CD4-positive, alpha-beta memory T cell (primary cell): ENCODE data around the gene RAB40C. TPM values are rescaled to one million over a fixed set of nuclear protein-coding genes. Genes with fewer than 3 reads are reported as not detected.

Experiments
- CTCF ChIA-PET: fragments of 350-600 bp; sonication (Branson Sonifier 250); formaldehyde crosslinking; loops from one replicate; lab custom pipeline; 2021; ENCODE audit warnings: inconsistent platforms; ENCODE audit not compliant: partially characterized antibody; lab: Charles Lee
- POLR2A ChIA-PET: fragments of 350-600 bp; sonication (Branson Sonifier 250); formaldehyde crosslinking; loops from one replicate; lab custom pipeline; 2021; ENCODE audit not compliant: partially characterized antibody; lab: Charles Lee
- DNase-seq, 5 donors: peaks; one replicate each; pipeline versions ENCODE4 v3.0.0 to v3.0.0-alpha.2; 2020 to 2022; ENCODE audit warnings: mixed read lengths in 1 of 5
- H3K27ac ChIP-seq: one replicate; pipeline ENCODE4 v1.7.0; 2013; ENCODE audit warnings: low read depth, low read length
- H3K27me3 ChIP-seq: 2 replicates; pipeline ENCODE4 v1.7.0; 2013; ENCODE audit warnings: mild to moderate bottlenecking, low read length, moderate library complexity; ENCODE audit not compliant: insufficient read depth
- H3K36me3 ChIP-seq: 2 replicates; pipeline ENCODE4 v1.7.0; 2013; ENCODE audit warnings: mild to moderate bottlenecking, low read length, moderate library complexity; ENCODE audit not compliant: insufficient read depth
- H3K4me1 ChIP-seq: 2 replicates; pipeline ENCODE4 v1.7.0; 2013; ENCODE audit warnings: mild to moderate bottlenecking, low read length, moderate library complexity; ENCODE audit not compliant: insufficient read depth
- H3K4me3 ChIP-seq, 2 donors: one replicate each; pipeline ENCODE4 v1.7.0; 2013; ENCODE audit warnings: low read length in 2 of 2, mild to moderate bottlenecking in 1 of 2
- H3K9me3 ChIP-seq, 2 donors: one replicate each; pipeline ENCODE4 v1.7.0; 2013; ENCODE audit warnings: low read length in 2 of 2, control low read depth in 1 of 2; ENCODE audit not compliant: control insufficient read depth in 1 of 2
- H3K27ac Mint-ChIP-seq, 7 donors: one replicate each; pipeline ENCODE4 v1.8.0; 2020 to 2021; ENCODE audit warnings: mixed read lengths in 7 of 7, mild to moderate bottlenecking in 6 of 7, inconsistent platforms in 3 of 7, moderate library complexity in 3 of 7
- H3K27me3 Mint-ChIP-seq, 2 donors: one replicate each; pipeline ENCODE4 v1.8.0; 2020 to 2021; ENCODE audit warnings: mixed read lengths in 2 of 2
- H3K36me3 Mint-ChIP-seq, 2 donors: one replicate each; pipeline ENCODE4 v1.8.0; 2020 to 2021; ENCODE audit warnings: mixed read lengths in 2 of 2, inconsistent platforms in 1 of 2, mild to moderate bottlenecking in 1 of 2
- H3K4me1 Mint-ChIP-seq, 4 donors: one replicate each; pipeline ENCODE4 v1.8.0; 2020 to 2021; ENCODE audit warnings: mixed read lengths in 4 of 4, mild to moderate bottlenecking in 1 of 4
- H3K4me3 Mint-ChIP-seq, 8 donors: one replicate each; pipeline ENCODE4 v1.8.0; 2020 to 2021; ENCODE audit warnings: mixed read lengths in 8 of 8, mild to moderate bottlenecking in 7 of 8, moderate library complexity in 6 of 8, inconsistent platforms in 3 of 8
- H3K9me3 Mint-ChIP-seq, 8 donors: one replicate each; pipeline ENCODE4 v1.8.0; 2020 to 2021; ENCODE audit warnings: mixed read lengths in 8 of 8, mild to moderate bottlenecking in 5 of 8, inconsistent platforms in 3 of 8, moderate library complexity in 1 of 8
- intact Hi-C: fragments of 100-400 bp; cut with micrococcal nuclease; formaldehyde crosslinking; loops from one replicate; pipeline ENCODE4 v1.15.1; 2023
- polyA plus RNA-seq, 2 donors: library from polyadenylated mRNA; unstranded; fragments of 300-500 nt; fragmentation: Illumina TruSeq; gene quantifications; one replicate each; pipeline ENCODE4 v1.2.3, GENCODE V29; 2021
- total RNA-seq, 2 experiments: library from RNA; stranded (reverse); gene quantifications; one replicate each; pipeline ENCODE4 v1.2.3, GENCODE V29; 2021

RAB40C gene
- total and polyA plus RNA-seq, 4 experiments from 2014 or later = 6.8 to 25.6 (median 19.9) TPM

GRCh38 chr16:555528-556473 is 34.1 kb upstream of the RAB40C start:
- ChIA-PET CTCF (no interaction called here), POLR2A (interaction anchor here (1.1 kb wide), 1 partner anchor 1595 kb away, joined by 4 read pairs; no protein-coding TSS in a partner anchor)
- H3K9me3 Mint-ChIP-seq = no peaks in the 10 kb centered on the region
- no peaks in the 10 kb centered on the region for H3K9me3 ChIP-seq
- H3K27me3 Mint-ChIP-seq = peaks cover 0 to 3% of the 10 kb centered on the region in 2 donors
- no peaks in the 10 kb centered on the region for H3K4me1 Mint-ChIP-seq
- no peak overlapping the region for H3K4me3 ChIP-seq
- DNase-seq = no peak
- no peak overlapping the region for H3K27ac Mint-ChIP-seq
- no peak overlapping the region for H3K4me3 Mint-ChIP-seq
- peaks cover 3% of the 10 kb centered on the region for H3K27me3 ChIP-seq
- no peaks in the 10 kb centered on the region for H3K36me3 ChIP-seq
- intact Hi-C loops = no loop called here
- no peaks in the 10 kb centered on the region for H3K4me1 ChIP-seq
- peaks cover 0 to 1% of the 10 kb centered on the region in 2 donors for H3K36me3 Mint-ChIP-seq
- H3K27ac ChIP-seq = no peak overlapping the region

- Mint-ChIP-seq H3K4me1 (no peaks in the 10 kb centered on the region), H3K27ac (peak overlapping the region in 1 of 7 donors; percentile 75), H3K4me3 (no peak overlapping the region), H3K27me3 (peaks cover 0 to 3% of the 10 kb centered on the region in 2 donors), H3K9me3 (no peaks in the 10 kb centered on the region), H3K36me3 (peaks cover 0 to 1% of the 10 kb centered on the region in 2 donors)
- no peak for DNase-seq
- POLR2A ChIA-PET = interaction anchor here (1.1 kb wide), 1 partner anchor 1595 kb away, joined by 4 read pairs; no protein-coding TSS in a partner anchor
- Histone ChIP-seq H3K36me3 (no peaks in the 10 kb centered on the region), H3K27ac (no peak overlapping the region), H3K9me3 (no peaks in the 10 kb centered on the region), H3K27me3 (peaks cover 3% of the 10 kb centered on the region), H3K4me1 (no peaks in the 10 kb centered on the region), H3K4me3 (no peak overlapping the region)
- CTCF ChIA-PET = no interaction called here
- intact Hi-C loops = no loop called here
These were observed 33.2 kb upstream of the RAB40C start for GRCh38 chr16:556474-557173.

DNA sequence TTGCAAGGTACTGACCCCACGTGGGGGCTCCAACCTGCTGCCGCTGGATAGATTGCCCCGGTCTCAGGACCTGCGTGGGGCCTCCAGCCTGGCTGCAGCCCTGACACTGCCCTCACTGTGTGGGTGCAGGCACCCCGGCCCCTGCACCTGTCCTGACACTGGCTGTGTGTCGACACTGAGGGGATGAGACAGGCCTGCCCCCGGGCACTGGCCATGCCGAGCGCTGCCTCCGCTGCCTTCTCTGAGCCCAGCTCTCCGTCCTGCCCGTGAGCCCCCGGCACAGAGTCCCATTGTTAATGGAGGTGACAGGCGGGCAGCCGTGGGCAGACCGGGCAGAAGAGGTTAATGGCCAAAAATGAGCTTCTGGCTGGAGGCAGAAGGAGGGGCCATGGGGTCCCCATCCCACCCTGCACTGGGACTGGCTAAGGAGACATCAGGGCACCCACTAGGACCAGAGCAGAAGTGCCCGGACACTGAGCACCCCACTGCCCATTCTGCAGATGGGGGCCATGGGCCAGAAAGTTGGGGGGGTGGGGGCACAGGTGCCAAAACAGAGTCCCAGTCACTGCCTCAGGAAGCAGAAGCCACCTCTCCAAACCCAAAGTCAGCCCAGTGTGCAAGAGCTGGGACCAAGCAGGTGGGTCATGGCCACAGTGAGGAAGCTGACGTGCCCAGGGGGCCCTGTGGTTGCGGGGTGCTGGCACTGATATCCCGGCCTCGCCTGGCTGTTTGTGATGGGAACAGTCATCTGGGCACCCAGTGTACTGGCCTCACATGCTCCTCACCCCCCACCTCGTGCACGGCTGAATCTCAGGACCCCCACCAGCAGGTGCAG is 32.2 kb upstream of the RAB40C start:
- Histone ChIP-seq H3K27ac (no peak overlapping the region), H3K4me3 (no peak overlapping the region), H3K36me3 (no peaks in the 10 kb centered on the region), H3K9me3 (no peaks in the 10 kb centered on the region), H3K4me1 (no peaks in the 10 kb centered on the region), H3K27me3 (peaks cover 3% of the 10 kb centered on the region)
- H3K4me1 Mint-ChIP-seq = peaks cover 0 to 2% (median 0%) of the 10 kb centered on the region in 4 donors
- H3K27me3 Mint-ChIP-seq = peaks cover 0 to 7% of the 10 kb centered on the region in 2 donors
- ChIA-PET POLR2A (no interaction called here), CTCF (no interaction called here)
- H3K36me3 Mint-ChIP-seq = peaks cover 0 to 1% of the 10 kb centered on the region in 2 donors
- no peaks in the 10 kb centered on the region for H3K9me3 Mint-ChIP-seq
- no peak overlapping the region for H3K27ac Mint-ChIP-seq
- intact Hi-C loops = no loop called here
- H3K4me3 Mint-ChIP-seq = no peak overlapping the region
- no peak for DNase-seq

GRCh38 chr16:558298-559020 is 31.4 kb upstream of the RAB40C start:
- H3K27me3 ChIP-seq = peaks cover 3% of the 10 kb centered on the region
- H3K9me3 Mint-ChIP-seq = no peaks in the 10 kb centered on the region
- H3K27ac ChIP-seq = no peak overlapping the region
- no peaks in the 10 kb centered on the region for H3K9me3 ChIP-seq
- no peak overlapping the region for H3K4me3 ChIP-seq
- H3K27me3 Mint-ChIP-seq = peaks cover 0 to 7% of the 10 kb centered on the region in 2 donors
- peaks cover 0 to 2% (median 0%) of the 10 kb centered on the region in 4 donors for H3K4me1 Mint-ChIP-seq
- no peak overlapping the region for H3K27ac Mint-ChIP-seq
- no peak for DNase-seq
- no peak overlapping the region for H3K4me3 Mint-ChIP-seq
- H3K4me1 ChIP-seq = no peaks in the 10 kb centered on the region
- H3K36me3 ChIP-seq = no peaks in the 10 kb centered on the region
- intact Hi-C loops = no loop called here
- ChIA-PET POLR2A (no interaction called here), CTCF (no interaction called here)
- H3K36me3 Mint-ChIP-seq = peaks cover 0 to 1% of the 10 kb centered on the region in 2 donors

DNA sequence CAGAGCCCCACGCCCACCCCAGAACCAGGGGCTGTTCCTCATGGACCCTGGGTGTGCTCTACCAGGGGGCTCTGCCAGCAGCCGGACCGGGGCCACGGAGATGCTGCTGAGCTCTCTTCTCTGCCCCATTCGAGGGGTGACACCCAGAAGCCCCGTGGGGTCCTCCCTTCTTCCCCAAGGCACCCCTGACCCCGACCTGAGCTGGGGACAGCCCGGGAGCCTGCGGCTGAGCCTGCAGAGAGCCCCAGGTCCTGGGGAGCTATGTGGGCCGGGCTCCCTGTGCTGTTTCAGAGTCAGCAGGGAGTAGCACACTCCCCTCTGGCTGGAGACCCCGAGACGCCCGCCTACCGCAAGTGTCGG is 30.9 kb upstream of the RAB40C start:
- Histone ChIP-seq H3K27ac (no peak overlapping the region), H3K4me1 (no peaks in the 10 kb centered on the region), H3K9me3 (no peaks in the 10 kb centered on the region), H3K36me3 (no peaks in the 10 kb centered on the region), H3K4me3 (no peak overlapping the region), H3K27me3 (peaks cover 3% of the 10 kb centered on the region)
- DNase-seq = no peak
- Mint-ChIP-seq H3K4me1 (peaks cover 0 to 2% (median 0%) of the 10 kb centered on the region in 4 donors), H3K27me3 (peaks cover 0 to 7% of the 10 kb centered on the region in 2 donors), H3K4me3 (no peak overlapping the region), H3K36me3 (peaks cover 0 to 1% of the 10 kb centered on the region in 2 donors), H3K9me3 (no peaks in the 10 kb centered on the region), H3K27ac (no peak overlapping the region)
- ChIA-PET POLR2A (no interaction called here), CTCF (no interaction called here)
- intact Hi-C loops = no loop called here

DNA sequence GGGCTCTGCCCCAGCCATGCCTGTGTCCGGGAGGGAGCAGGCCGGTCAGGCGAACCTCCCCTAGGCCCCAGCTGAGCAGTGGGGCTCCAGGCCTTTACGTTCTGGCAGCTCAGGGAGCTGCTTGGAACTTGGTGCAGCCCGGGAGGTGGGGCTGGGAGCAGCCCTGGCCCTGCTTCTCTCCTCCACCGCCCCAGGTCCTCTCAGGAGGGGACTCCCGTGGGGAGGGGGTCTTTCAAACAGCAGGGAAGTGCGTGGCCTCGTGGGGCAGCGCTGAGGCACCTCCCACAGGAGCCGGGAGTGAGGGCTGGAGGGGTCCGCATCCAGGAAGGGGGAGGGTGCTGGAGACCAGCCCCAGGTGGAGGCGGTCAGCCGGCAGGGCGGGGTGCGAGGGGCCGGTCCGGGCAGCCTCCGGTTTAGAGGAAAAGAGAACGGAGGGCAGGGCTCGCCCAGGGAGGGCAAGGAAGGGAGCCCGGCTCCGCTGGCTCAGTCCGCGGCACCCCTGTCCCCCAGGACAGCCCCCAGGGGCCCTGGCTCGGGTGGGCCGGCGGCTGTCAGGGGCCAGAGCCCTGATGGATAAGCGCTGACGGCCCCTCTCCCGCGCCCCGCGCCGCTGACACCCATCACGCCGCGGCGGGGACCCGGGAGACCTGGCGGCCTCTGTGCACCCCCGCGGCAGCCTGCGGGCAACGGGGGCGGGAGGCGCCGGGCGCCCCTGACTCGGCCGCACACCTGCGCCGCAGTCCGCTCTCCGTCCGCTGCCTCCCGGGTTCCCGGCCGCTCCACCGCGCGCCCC is 30.3 kb upstream of the RAB40C start:
- Histone ChIP-seq H3K4me3 (no peak overlapping the region), H3K4me1 (no peaks in the 10 kb centered on the region), H3K9me3 (no peaks in the 10 kb centered on the region), H3K27me3 (peaks cover 3% of the 10 kb centered on the region), H3K27ac (no peak overlapping the region), H3K36me3 (no peaks in the 10 kb centered on the region)
- no peak for DNase-seq
- CTCF ChIA-PET = no interaction called here
- H3K4me3 Mint-ChIP-seq = no peak overlapping the region
- no peak overlapping the region for H3K27ac Mint-ChIP-seq
- POLR2A ChIA-PET = no interaction called here
- no peaks in the 10 kb centered on the region for H3K9me3 Mint-ChIP-seq
- no peaks in the 10 kb centered on the region for H3K36me3 Mint-ChIP-seq
- H3K27me3 Mint-ChIP-seq = peaks cover 0 to 7% of the 10 kb centered on the region in 2 donors
- peaks cover 0 to 2% (median 0%) of the 10 kb centered on the region in 4 donors for H3K4me1 Mint-ChIP-seq
- intact Hi-C loops = no loop called here
